K562 (cell line): ENCODE data around the gene GBA2. TPM values are rescaled to one million over a fixed set of nuclear protein-coding genes. Genes with fewer than 3 reads are reported as not detected.
A peak's percentile ranks its signal among the peaks of the same experiment; 100 is the strongest.

Experiments
- BCL6 ChIP-seq: fragments of 250-450 bp; sonication (Bioruptor Pico); IDR thresholded peaks from 2 replicates; pipeline ENCODE4 v1.4.0; 2020
- BRD4 ChIP-seq: fragments of 200-600 bp; sonication (generic); IDR thresholded peaks from 2 replicates; pipeline ENCODE4 v1.6.1; 2017; ENCODE audit warnings: inconsistent platforms
- CCNT2 ChIP-seq: IDR thresholded peaks from 2 replicates; pipeline ENCODE4 v1.6.1; 2011; ENCODE audit warnings: borderline replicate concordance, low read depth, mild to moderate bottlenecking, moderate library complexity, mixed read lengths, low read length; ENCODE audit not compliant: insufficient read length; ENCODE audit errors: extremely low read depth
- CREBBP ChIP-seq: IDR thresholded peaks from one replicate; pipeline ENCODE4 v1.6.1; 2012; ENCODE audit warnings: low read depth, mild to moderate bottlenecking, control low read depth, inconsistent platforms, low read length
- CSDE1 ChIP-seq, 2 experiments: fragments of 450-650 bp; IDR thresholded peaks; 2 replicates each; pipeline ENCODE4 v1.6.1; 2016; ENCODE audit warnings: mild to moderate bottlenecking in 1 of 2
- CTBP1 ChIP-seq: fragments of 450-650 bp; IDR thresholded peaks from 2 replicates; pipeline ENCODE4 v1.6.1; 2016; ENCODE audit warnings: borderline replicate concordance
- EWSR1 ChIP-seq: fragments of 450-650 bp; IDR thresholded peaks from 2 replicates; pipeline ENCODE4 v1.6.1; 2018; ENCODE audit warnings: borderline replicate concordance, mild to moderate bottlenecking, low read depth, moderate library complexity; ENCODE audit not compliant: partially characterized antibody
- HLTF ChIP-seq: fragments of 450-650 bp; IDR thresholded peaks from 2 replicates; pipeline ENCODE4 v1.6.1; 2016
- LEF1 ChIP-seq: fragments of 450-650 bp; IDR thresholded peaks from 2 replicates; pipeline ENCODE4 v1.6.1; 2016; ENCODE audit warnings: mild to moderate bottlenecking
- NELFE ChIP-seq: IDR thresholded peaks from 2 replicates; pipeline ENCODE4 v1.6.1; 2011; ENCODE audit warnings: mild to moderate bottlenecking; ENCODE audit not compliant: insufficient read depth, insufficient read length
- NFRKB ChIP-seq: fragments of 450-650 bp; IDR thresholded peaks from 2 replicates; pipeline ENCODE4 v1.6.1; 2016; ENCODE audit warnings: low read depth
- PYGO2 ChIP-seq: fragments of 450-650 bp; IDR thresholded peaks from 2 replicates; pipeline ENCODE4 v1.6.1; 2016; ENCODE audit warnings: mild to moderate bottlenecking, missing genetic modification characterization, moderate library complexity, missing compliant biosample characterization
- RBFOX2 ChIP-seq: fragments of 200-400 bp; formaldehyde crosslinking; IDR thresholded peaks from 2 replicates; pipeline ENCODE4 v1.6.1; 2017; ENCODE audit warnings: low read depth, mild to moderate bottlenecking, low read length, moderate library complexity
- SUPT5H ChIP-seq: fragments of 450-650 bp; IDR thresholded peaks from 2 replicates; pipeline ENCODE4 v1.6.1; 2016
- TSC22D4 ChIP-seq: fragments of 450-650 bp; IDR thresholded peaks from 2 replicates; pipeline ENCODE4 v1.6.1; 2016; ENCODE audit warnings: missing genetic modification characterization, missing biosample characterization, control low read depth
- ZFPM2 ChIP-seq: fragments of 250-450 bp; sonication (Bioruptor Pico); IDR thresholded peaks from 2 replicates; pipeline ENCODE4 v1.5.1; 2022; ENCODE audit warnings: mild to moderate bottlenecking
- ZKSCAN3 ChIP-seq: fragments of 250-450 bp; sonication (Bioruptor Pico); IDR thresholded peaks from 2 replicates; pipeline ENCODE4 v1.4.0; 2020
- ZNF217 ChIP-seq: sonication (generic); formaldehyde crosslinking; IDR thresholded peaks from 2 replicates; pipeline ENCODE4 v1.8.0; 2022; ENCODE audit warnings: mild to moderate bottlenecking, missing genetic modification reagents
- ZNF24 ChIP-seq: fragments of 450-650 bp; IDR thresholded peaks from 2 replicates; pipeline ENCODE4 v1.6.1; 2016
- ZNF316 ChIP-seq: fragments of 450-650 bp; IDR thresholded peaks from 2 replicates; pipeline ENCODE4 v1.6.1; 2016
- polyA plus RNA-seq, 8 experiments: library from polyadenylated mRNA; depleted of rRNA in 4 of 8; stranded (reverse) in 5 of 8; unstranded in 3 of 8; fragments of >200 nt; fragmentation: Nextera tagmentation in 2 of 8; fragmentation: Illumina TruSeq in 1 of 8; extraction: Ambion mirVana in 2 of 8; extraction: Trizol in 1 of 8; gene quantifications; 2 replicates each; pipeline versions ENCODE4 v1.2.1 to v1.2.3, GENCODE V29; 2011 to 2014; ENCODE audit warnings: inconsistent platforms in 1 of 8, missing spikeins in 1 of 8
- total RNA-seq, 7 experiments: library from RNA; depleted of rRNA in 6 of 7; stranded (reverse); fragments of >200 nt in 6 of 7; fragmentation: Illumina TruSeq in 2 of 7; extraction: Trizol in 2 of 7; gene quantifications; 2 replicates each; pipeline versions ENCODE4 v1.2.1 to v1.2.3, GENCODE V29; 2011 to 2021; ENCODE audit warnings: low replicate concordance in 1 of 7
- TF ChIP-seq, protein P1 (sequence below), 3 experiments: fragments of 200-800 bp in 1 of 3; sonication (Bioruptor generic) in 1 of 3; sonication (generic) in 1 of 3; formaldehyde crosslinking in 1 of 3; IDR thresholded peaks; 2 replicates each; pipeline versions ENCODE4 v1.6.1 to v1.8.0; 2016 to 2022; ENCODE audit warnings: mild to moderate bottlenecking in 2 of 3, missing compliant biosample characterization in 2 of 3, missing genetic modification characterization in 2 of 3, missing genetic modification reagents in 1 of 3
- TF ChIP-seq, protein P2 (sequence below): fragments of 450-650 bp; formaldehyde crosslinking; conservative IDR thresholded peaks from 2 replicates; pipeline ENCODE4 v1.4.0; 2022; ENCODE audit warnings: mild to moderate bottlenecking, missing genetic modification characterization
- TF ChIP-seq, protein P3 (sequence below): sonication (generic); formaldehyde crosslinking; IDR thresholded peaks from 2 replicates; pipeline ENCODE4 v1.8.0; 2022; ENCODE audit warnings: mild to moderate bottlenecking, missing genetic modification reagents
- TF ChIP-seq, protein P4 (sequence below): sonication (generic); formaldehyde crosslinking; IDR thresholded peaks from 2 replicates; pipeline ENCODE4 v1.8.1; 2022; ENCODE audit warnings: missing genetic modification reagents

The GBA2 gene
- total and polyA plus RNA-seq, 9 of the 15 experiments (the other 6 are each of a cell fraction or from before 2014, with no cell fraction given): 14.1 to 60.4 (median 32.1) TPM

DNA sequence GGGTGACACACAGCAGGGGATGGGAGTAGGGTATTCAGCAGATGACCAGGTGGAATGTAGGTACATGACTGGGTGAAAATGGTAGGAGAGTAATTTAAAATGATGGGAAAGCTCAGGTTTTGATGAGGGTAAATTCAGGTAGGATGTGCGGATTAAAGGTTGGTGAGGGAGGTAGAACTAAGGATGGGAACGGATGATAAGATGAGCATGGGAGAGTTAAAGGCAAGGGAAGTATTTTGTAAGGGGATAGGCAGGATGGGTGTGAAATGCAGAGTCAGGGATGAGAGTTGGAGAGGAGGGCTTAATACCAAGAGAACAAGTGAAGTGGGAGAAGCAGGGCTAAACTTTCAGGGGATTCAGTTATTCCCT lies 18.6 kb downstream of the GBA2 start (continued):
- no peak for TF ChIP-seq CTBP1
- peak; percentile 66 for TF ChIP-seq SUPT5H
- TF ChIP-seq NELFE: no peak
- TF ChIP-seq ZNF217: no peak
- no peak for TF ChIP-seq RBFOX2
- TF ChIP-seq CSDE1 (IDR thresholded peaks at IDR 0.05): no peak
- TF ChIP-seq CREBBP: no peak
- no peak for TF ChIP-seq TSC22D4 (tag)
- no peak for TF ChIP-seq CCNT2
- TF ChIP-seq PYGO2 (tag): no peak
- TF ChIP-seq, protein P1, sequence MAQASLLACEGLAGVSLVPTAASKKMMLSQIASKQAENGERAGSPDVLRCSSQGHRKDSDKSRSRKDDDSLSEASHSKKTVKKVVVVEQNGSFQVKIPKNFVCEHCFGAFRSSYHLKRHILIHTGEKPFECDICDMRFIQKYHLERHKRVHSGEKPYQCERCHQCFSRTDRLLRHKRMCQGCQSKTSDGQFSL (CRISPR knock-in tag; IDR thresholded peaks at IDR 0.05): no peak
- TF ChIP-seq, protein P1 (tag; IDR thresholded peaks at IDR 0.05): no peak
- no peak for TF ChIP-seq ZFPM2 (CRISPR knock-in tag)
- TF ChIP-seq, protein P2, sequence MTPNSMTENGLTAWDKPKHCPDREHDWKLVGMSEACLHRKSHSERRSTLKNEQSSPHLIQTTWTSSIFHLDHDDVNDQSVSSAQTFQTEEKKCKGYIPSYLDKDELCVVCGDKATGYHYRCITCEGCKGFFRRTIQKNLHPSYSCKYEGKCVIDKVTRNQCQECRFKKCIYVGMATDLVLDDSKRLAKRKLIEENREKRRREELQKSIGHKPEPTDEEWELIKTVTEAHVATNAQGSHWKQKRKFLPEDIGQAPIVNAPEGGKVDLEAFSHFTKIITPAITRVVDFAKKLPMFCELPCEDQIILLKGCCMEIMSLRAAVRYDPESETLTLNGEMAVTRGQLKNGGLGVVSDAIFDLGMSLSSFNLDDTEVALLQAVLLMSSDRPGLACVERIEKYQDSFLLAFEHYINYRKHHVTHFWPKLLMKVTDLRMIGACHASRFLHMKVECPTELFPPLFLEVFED: no peak
- 0 out of 2 replicates have a peak, but pooled peaks have one; percentile 4 for TF ChIP-seq LEF1
- no peak for TF ChIP-seq BRD4
- TF ChIP-seq, protein P3, sequence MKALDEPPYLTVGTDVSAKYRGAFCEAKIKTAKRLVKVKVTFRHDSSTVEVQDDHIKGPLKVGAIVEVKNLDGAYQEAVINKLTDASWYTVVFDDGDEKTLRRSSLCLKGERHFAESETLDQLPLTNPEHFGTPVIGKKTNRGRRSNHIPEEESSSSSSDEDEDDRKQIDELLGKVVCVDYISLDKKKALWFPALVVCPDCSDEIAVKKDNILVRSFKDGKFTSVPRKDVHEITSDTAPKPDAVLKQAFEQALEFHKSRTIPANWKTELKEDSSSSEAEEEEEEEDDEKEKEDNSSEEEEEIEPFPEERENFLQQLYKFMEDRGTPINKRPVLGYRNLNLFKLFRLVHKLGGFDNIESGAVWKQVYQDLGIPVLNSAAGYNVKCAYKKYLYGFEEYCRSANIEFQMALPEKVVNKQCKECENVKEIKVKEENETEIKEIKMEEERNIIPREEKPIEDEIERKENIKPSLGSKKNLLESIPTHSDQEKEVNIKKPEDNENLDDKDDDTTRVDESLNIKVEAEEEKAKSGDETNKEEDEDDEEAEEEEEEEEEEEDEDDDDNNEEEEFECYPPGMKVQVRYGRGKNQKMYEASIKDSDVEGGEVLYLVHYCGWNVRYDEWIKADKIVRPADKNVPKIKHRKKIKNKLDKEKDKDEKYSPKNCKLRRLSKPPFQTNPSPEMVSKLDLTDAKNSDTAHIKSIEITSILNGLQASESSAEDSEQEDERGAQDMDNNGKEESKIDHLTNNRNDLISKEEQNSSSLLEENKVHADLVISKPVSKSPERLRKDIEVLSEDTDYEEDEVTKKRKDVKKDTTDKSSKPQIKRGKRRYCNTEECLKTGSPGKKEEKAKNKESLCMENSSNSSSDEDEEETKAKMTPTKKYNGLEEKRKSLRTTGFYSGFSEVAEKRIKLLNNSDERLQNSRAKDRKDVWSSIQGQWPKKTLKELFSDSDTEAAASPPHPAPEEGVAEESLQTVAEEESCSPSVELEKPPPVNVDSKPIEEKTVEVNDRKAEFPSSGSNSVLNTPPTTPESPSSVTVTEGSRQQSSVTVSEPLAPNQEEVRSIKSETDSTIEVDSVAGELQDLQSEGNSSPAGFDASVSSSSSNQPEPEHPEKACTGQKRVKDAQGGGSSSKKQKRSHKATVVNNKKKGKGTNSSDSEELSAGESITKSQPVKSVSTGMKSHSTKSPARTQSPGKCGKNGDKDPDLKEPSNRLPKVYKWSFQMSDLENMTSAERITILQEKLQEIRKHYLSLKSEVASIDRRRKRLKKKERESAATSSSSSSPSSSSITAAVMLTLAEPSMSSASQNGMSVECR (CRISPR knock-in tag): no peak
- no peak for TF ChIP-seq BCL6 (CRISPR knock-in tag)
- TF ChIP-seq NFRKB: peak; percentile 61; the same call in 1 of the 2 replicates
- TF ChIP-seq ZKSCAN3: no peak
- TF ChIP-seq, protein P4, sequence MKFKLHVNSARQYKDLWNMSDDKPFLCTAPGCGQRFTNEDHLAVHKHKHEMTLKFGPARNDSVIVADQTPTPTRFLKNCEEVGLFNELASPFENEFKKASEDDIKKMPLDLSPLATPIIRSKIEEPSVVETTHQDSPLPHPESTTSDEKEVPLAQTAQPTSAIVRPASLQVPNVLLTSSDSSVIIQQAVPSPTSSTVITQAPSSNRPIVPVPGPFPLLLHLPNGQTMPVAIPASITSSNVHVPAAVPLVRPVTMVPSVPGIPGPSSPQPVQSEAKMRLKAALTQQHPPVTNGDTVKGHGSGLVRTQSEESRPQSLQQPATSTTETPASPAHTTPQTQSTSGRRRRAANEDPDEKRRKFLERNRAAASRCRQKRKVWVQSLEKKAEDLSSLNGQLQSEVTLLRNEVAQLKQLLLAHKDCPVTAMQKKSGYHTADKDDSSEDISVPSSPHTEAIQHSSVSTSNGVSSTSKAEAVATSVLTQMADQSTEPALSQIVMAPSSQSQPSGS (CRISPR knock-in tag): no peak
- peak; percentile 47; the same call in 1 of the 2 replicates for TF ChIP-seq ZNF316
- peak; percentile 70; the same call in 1 of the 2 replicates for TF ChIP-seq HLTF
- 0 out of 2 replicates have a peak, but pooled peaks have one; percentile 22 for TF ChIP-seq ZNF24
- TF ChIP-seq EWSR1: no peak
